HG03575 (cell line): ENCODE results near the gene ASIC2.

Source experiments
- ATAC-seq: cut with Tn5 transposase; IDR thresholded peaks from one replicate; pipeline ENCODE4 v1.9.1; 2021; ENCODE audit not compliant: unreplicated experiment, insufficient number of reproducible peaks, low FRiP score; ENCODE audit errors: extremely low read depth

The ASIC2 gene

GRCh38 chr17:33099906-33100305 lies 193.2 kb downstream of the ASIC2 start:
- no peak for ATAC-seq

GRCh38 chr17:33099252-33099651 lies 193.8 kb downstream of the ASIC2 start:
- ATAC-seq: no peak

GRCh38 chr17:33097411-33097810 lies 195.7 kb downstream of the ASIC2 start:
- no peak for ATAC-seq

DNA sequence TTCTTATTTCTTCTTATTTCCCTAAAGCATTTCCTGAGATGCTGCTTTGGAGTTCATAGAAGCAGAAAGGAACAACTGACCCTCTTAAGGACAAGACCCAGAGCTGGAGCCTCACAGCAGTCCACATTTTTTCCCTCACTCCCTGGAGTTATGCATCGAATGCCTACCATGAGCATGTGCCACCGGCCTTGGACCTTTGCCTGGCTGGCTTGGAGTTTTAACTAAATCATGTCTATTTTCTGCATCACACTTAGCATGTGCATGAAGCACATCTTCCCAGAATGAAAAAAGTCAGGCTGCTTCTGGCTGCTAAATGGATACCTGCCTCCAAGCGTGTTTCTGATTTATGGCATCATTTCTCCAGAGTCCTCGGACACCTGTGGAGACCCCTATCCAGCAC lies 196.9 kb downstream of the ASIC2 start:
- no peak for ATAC-seq

- ATAC-seq: no peak
Observed at GRCh38 chr17:33091271-33091670, 201.8 kb downstream of the ASIC2 start.

DNA sequence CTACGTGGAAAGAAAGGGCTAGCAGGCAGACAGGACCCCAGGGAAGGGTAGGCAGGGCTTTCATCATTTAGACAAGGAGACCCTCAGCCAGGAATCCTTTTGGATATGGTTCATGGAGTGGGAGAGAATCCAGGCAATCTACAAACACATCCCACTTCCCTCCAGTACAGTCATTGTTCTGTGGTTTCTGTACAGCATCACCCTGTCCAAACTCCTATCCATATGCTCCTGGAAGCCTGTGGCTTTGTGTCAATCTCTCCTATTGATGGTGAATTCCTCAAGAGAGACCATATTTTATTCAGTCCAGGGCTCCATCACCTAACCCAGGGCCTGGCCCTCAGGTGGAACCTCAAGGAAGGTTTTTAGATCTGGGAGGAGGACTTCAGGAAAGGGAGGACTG lies 202.3 kb downstream of the ASIC2 start:
- ATAC-seq: no peak

DNA sequence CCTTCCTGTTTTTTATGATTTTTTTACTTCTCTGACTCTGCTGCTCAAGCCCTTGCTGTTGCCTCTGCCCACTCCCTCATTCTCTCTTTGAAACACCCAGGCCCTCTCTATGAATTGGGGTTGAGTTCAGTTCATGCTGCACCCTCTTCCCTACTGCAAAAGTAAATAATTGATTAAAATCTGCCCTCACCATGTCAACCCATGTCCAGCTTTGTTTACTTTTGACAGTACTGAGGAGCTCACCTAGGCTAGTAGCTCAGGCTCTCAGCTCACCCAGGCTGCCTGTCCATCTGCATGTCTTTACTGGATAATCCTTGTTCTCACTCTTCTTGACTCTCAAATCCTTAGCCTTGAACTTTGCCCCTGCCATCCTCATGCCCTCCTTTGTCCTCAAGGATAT lies 206.2 kb downstream of the ASIC2 start:
- ATAC-seq: no peak

DNA sequence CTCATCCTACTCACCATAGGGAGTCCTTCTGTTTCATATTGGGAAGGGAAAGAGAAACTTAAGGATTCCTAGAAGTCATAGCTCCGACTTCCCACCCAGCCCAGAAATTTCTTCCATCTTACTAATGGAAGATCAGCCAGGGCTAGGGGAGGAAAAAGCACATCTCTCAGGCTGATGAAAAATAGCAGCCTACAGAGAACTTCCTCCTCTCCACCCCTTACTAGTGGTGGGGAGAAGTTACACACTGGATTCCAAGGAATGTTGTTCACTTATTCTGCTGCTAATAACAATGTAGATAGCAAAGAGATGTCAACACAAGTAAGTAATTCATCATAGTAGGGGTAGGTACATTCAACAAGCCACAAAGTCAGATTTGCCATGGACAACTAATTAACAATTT lies 207.1 kb downstream of the ASIC2 start:
- ATAC-seq: no peak

GRCh38 chr17:33085256-33085655 lies 207.8 kb downstream of the ASIC2 start:
- no peak for ATAC-seq

DNA sequence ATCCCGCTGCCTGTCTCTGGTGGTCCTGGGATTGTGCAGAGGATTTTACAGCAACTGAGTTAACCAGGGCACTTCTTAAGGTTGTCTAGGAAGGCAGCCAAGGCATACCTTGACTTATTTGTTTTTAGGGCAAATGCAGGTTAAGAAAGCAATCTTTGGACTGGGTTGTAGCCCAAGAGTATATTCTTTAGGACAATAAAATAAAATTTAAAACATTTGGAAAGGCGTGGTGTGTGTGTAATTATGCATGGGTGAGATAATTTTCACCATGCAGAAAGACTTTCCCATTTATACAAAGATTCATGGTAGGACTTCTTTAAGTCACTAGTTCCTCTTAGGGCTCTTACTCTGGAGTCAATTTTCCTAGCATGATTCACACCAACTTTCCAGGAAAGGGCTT lies 208.3 kb downstream of the ASIC2 start:
- ATAC-seq: no peak

- ATAC-seq: no peak
Observed at GRCh38 chr17:33082529-33083173, 210.4 kb downstream of the ASIC2 start.

DNA sequence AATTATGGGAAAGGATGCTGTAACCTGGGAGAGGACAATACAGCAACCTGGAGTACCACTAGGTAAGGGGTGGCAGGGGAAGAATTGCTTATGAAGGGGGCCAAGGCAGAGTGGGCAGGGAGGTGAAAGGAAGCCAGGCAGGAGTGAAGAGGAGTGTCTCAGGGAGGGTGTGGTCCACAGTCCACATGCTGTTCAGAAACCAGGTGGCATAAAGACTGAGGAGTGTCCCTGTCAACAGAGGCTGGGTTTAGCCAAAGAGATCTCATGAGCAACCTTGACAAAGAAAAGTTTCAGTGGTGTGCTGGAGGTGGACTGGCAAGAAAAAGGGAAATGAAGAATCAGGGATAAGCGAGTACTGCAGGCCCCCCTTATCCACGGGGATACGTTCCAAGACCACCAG lies 213.0 kb downstream of the ASIC2 start:
- no peak for ATAC-seq

DNA sequence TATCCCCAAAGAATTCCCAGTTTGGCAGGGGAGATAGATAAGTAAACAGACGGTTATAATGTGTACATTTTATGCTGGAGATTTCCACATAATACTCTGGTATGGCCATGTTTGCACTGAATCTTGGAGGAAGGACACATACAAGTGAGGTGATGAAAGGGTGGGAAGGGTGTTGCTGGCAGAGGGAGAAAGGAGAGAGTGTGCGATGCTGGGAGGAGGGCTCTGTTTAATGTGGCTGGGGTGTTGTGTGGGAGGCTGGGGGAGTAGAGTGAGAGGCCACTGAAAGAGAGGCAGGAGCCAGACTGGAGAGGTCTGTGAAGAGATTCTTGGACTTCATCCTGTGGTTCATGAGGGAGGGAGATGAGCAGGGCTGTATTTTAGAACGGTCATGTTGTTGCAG lies 213.9 kb downstream of the ASIC2 start:
- no peak for ATAC-seq

DNA sequence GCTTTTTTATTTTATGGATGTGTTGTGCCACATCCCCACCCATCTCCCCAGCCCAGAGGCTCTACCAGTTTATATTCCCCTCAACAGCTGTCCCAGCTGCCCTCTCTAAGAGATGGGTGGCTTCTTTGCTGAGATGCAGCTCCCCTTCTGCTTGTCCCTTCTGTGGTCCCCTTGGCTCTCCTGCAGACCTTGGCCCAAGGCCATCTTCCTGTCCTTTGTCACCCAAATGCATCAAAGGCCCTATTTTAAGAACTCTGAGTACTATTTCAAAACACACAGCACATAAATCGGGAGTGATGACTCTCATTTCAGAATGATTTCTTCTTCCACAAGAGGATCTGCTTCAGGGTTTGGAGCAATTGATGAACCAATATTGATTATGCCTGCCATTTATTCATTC lies 216.1 kb downstream of the ASIC2 start:
- no peak for ATAC-seq

DNA sequence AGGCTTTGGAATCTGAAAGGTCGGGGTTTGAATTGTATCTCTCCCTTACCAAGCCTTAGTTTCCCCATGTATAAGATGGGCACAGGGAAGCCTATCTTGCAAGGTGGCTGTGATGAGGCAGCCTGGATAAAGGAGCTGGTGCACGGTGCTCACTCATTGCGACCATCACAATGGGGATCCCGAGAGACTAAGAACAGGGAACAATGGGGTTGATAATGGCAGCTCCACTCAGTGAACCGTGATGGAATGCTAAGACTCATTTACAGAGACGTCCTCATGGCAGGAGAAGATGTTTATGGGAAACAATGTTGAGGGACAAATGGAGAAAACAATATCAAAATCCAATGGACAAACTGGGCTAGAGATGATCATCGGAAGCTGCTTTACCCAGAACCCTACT lies 219.7 kb downstream of the ASIC2 start:
- ATAC-seq: no peak

DNA sequence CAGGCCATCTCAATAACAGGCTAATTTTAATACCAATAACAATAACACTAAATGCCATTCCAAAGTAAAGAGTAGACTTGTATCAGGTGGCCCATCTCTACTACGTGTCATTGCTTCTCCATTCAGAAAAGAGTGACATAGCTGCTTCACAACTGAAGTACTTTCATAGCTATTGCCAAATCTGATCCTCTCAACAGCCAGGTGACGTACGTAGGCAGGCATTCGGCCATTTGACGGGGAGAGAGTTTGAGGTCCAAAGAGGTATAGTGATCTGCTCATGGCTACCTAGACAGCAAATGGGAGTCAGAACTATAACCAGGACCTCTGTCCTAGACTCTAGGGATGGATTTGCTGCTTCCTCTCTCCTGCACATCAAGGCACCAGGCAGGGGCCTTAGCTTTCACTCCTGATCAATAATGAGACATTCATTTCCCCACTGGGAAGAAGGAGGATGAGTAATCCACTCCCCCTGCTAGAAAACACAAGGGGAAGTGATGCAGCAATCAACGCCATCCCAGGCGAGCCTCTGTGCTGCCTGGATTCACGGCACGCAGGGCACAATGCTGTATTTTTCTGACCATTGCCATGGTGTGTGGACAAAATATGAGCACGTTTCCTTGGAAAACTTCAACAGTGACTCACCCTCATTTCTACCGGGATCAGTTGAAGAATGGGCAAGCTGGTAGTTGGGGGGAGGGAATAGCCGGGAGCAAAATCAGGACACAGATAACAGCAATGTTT lies 220.5 kb downstream of the ASIC2 start:
- no peak for ATAC-seq

GRCh38 chr17:33071656-33072055 lies 221.4 kb downstream of the ASIC2 start:
- no peak for ATAC-seq

DNA sequence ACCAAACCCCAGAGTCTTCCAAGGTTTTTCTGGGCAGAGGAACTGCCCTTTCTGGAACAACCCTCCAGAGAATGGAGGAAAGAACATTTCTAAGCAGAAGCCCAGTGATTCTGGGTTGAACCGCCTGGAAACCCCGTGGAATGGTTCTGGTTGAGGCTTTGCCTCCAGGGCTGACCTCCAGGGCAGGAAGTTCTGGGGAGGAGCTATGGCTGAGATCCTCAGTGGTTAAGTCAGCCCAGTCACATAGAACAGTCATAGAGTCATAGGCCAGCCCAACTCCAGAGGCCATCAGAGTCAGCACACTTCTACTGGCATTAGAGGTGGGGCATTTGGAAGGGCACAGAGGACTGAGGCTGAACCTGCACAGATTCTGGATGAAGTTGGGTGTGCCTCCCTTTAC lies 235.5 kb downstream of the ASIC2 start:
- ATAC-seq: no peak

GRCh38 chr17:33056399-33057146 lies 236.5 kb downstream of the ASIC2 start:
- no peak for ATAC-seq

DNA sequence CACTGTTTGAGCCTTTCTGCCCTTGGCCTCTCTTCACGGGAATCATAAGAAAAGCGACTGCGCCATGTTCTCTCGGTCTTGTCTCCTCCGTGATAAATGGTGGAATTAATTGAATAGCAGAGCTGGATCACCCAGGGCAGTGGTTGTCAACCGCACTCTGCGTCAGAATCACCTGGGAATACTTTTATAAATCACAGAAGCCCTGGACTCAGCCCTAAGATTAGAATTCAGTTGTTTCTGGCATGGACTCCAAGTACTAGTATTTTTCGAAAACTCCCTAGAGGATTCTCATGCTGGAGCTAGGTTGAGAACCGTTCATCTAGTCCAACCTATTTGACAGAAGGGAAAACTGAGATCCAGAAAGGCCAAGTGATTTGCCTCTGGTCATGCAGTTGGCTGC lies 237.3 kb downstream of the ASIC2 start:
- no peak for ATAC-seq
